ENCODE measurements around the gene COL6A2.
"Not testable (repeated sequence)": the region's sequence is repeated elsewhere in the genome, so short reads cannot be mapped to it uniquely, and the experiment has no call there.

Gene COL6A2

DNA sequence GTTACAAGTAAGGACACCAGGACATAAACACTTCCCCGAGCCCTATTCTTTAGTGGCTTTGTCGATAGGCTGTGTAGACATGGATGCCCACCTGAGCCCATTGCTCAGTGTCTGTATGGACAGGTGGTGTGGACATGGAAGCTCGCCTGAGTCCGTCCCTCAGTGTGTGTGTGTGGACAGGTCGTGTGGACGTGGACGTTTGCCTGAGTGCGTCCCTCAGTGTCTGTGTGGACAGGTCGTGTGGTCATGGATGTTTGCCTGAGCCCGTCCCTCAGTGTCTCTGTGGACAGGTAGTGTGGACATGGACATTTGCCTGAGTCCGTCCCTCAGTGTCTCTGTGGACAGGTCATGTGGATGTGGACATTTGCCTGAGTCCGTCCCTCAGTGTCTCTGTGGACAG lies 38.7 kb upstream of the COL6A2 start:
- Histone ChIP-seq H4K8ac (ENCODE audit: low read length) (no peak overlapping the region), H2BK120ac (ENCODE audit: low read depth, low read length) (no peak overlapping the region), H3K4me1 (ENCODE audit: control insufficient read depth, insufficient read depth, low read depth, low read length) (peaks cover 25% of the 10 kb centered on the region), H3K23ac (ENCODE audit: low read length in 2 of 2) (no peak overlapping the region), H3K4me3 (ENCODE audit: insufficient read depth in 1 of 2, low read depth in 1 of 2, low read length in 2 of 2) (no peak overlapping the region), H2BK15ac (ENCODE audit: low read depth, poor library complexity, severe bottlenecking) (no peak overlapping the region), H3K4ac (ENCODE audit: low read depth in 1 of 2, low read length in 2 of 2) (peak overlapping the region; percentile 34 to 55), H3K27me3 (ENCODE audit: control insufficient read depth in 1 of 2, insufficient read depth in 1 of 2, low read length in 2 of 2) (no peaks in the 10 kb centered on the region), H3K14ac (ENCODE audit: low read length in 2 of 2) (peak overlapping the region in 1 of 2 experiments; percentile 8), H3K79me1 (replicated peaks; ENCODE audit: low read length, poor library complexity, severe bottlenecking) (no peaks in the 10 kb centered on the region), H2AFZ (ENCODE audit: low read depth, low read length) (no peak overlapping the region), H3K9me3 (ENCODE audit: control insufficient read depth, low read length) (peaks cover 9% of the 10 kb centered on the region), H4K91ac (ENCODE audit: low read length) (peak overlapping the region; percentile 67), H3K36me3 (ENCODE audit: control insufficient read depth in 1 of 2, insufficient read depth in 2 of 2, low read depth in 1 of 2, low read length in 2 of 2) (peaks cover 0 to 10% of the 10 kb centered on the region in 2 experiments), H2BK12ac (ENCODE audit: low read length in 2 of 2) (peak overlapping the region; percentile 87 to 96), H2BK5ac (ENCODE audit: low read depth, low read length, poor library complexity, severe bottlenecking) (no peak overlapping the region), H3K18ac (ENCODE audit: low read depth in 1 of 2, low read length in 2 of 2) (peak overlapping the region; percentile 6 to 76), H3K9ac (ENCODE audit: low read length) (no peak overlapping the region), H3K4me2 (ENCODE audit: low read length, poor library complexity, severe bottlenecking) (no peak overlapping the region), H2AK5ac (ENCODE audit: low read length, severe bottlenecking) (no peak overlapping the region), H3K27ac (ENCODE audit: low read length, poor library complexity, severe bottlenecking) (no peak overlapping the region)
- no peak for DNase-seq
- 99% methylated on average over 11 of the region's 12 CpGs for WGBS

DNA sequence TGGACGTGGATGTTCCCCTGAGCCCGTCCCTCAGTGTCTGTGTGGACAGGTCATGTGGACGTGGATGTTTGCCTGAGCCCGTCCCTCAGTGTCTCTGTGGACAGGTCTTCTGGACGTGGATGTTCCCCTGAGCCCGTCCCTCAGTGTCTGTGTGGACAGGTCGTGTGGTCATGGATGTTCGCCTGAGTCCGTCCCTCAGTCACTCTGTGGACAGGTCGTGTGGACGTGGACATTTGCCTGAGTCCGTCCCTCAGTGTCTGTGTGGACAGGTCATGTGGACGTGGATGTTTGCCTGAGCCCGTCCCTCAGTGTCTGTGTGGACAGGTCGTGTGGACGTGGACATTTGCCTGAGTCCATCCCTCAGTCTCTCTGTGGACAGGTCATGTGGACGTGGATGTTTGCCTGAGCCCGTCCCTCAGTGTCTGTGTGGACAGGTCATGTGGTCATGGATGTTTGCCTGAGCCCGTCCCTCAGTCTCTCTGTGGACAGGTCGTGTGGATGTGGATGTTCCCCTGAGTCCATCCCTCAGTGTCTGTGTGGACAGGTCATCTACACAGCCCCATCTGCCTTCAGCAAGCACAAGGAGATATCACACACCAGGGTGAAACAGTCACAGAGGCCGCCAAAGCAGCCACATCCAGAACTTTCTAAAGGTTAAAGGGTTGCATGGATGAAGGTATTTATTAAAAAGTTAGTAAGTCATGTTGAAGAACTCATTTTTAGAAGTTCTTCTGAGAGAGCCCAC lies 38.0 kb upstream of the COL6A2 start:
- not testable (repeated sequence) for H3K4me2 ChIP-seq (ENCODE audit: low read length, poor library complexity, severe bottlenecking); H3K23ac ChIP-seq (ENCODE audit: low read length in 2 of 2); H3K9me3 ChIP-seq (ENCODE audit: control insufficient read depth, low read length); H3K79me1 ChIP-seq (replicated peaks; ENCODE audit: low read length, poor library complexity, severe bottlenecking); H3K27me3 ChIP-seq (ENCODE audit: control insufficient read depth in 1 of 2, insufficient read depth in 1 of 2, low read length in 2 of 2); H2BK15ac ChIP-seq (ENCODE audit: low read depth, poor library complexity, severe bottlenecking); H3K4me3 ChIP-seq (ENCODE audit: insufficient read depth in 1 of 2, low read depth in 1 of 2, low read length in 2 of 2); H2AFZ ChIP-seq (ENCODE audit: low read depth, low read length); DNase-seq
- 96% methylated on average over 20 of the region's 21 CpGs for WGBS
- peak overlapping the region; percentile 56 for H2BK120ac ChIP-seq (ENCODE audit: low read depth, low read length)
- H3K36me3 ChIP-seq (ENCODE audit: control insufficient read depth in 1 of 2, insufficient read depth in 2 of 2, low read depth in 1 of 2, low read length in 2 of 2), result peaks cover 0 to 10% of the 10 kb centered on the region in 2 experiments
- H3K9ac ChIP-seq (ENCODE audit: low read length), result peak overlapping the region; percentile 87
- H2BK12ac ChIP-seq (ENCODE audit: low read length in 2 of 2), result peak overlapping the region; percentile 83 to 96
- peak overlapping the region; percentile 55 to 98 for H3K18ac ChIP-seq (ENCODE audit: low read depth in 1 of 2, low read length in 2 of 2)
- H3K4ac ChIP-seq (ENCODE audit: low read depth in 1 of 2, low read length in 2 of 2), result peak overlapping the region; percentile 77 to 83
- H3K4me1 ChIP-seq (ENCODE audit: control insufficient read depth, insufficient read depth, low read depth, low read length), result peaks cover 24% of the 10 kb centered on the region
- peak overlapping the region; percentile 92 for H4K91ac ChIP-seq (ENCODE audit: low read length)
- peak overlapping the region; percentile 72 for H3K27ac ChIP-seq (ENCODE audit: low read length, poor library complexity, severe bottlenecking)
- H4K8ac ChIP-seq (ENCODE audit: low read length), result peak overlapping the region; percentile 74
- H2AK5ac ChIP-seq (ENCODE audit: low read length, severe bottlenecking), result peak overlapping the region; percentile 19
- peak overlapping the region in 1 of 2 experiments; percentile 57 for H3K14ac ChIP-seq (ENCODE audit: low read length in 2 of 2)
- peak overlapping the region; percentile 69 for H2BK5ac ChIP-seq (ENCODE audit: low read depth, low read length, poor library complexity, severe bottlenecking)

DNA sequence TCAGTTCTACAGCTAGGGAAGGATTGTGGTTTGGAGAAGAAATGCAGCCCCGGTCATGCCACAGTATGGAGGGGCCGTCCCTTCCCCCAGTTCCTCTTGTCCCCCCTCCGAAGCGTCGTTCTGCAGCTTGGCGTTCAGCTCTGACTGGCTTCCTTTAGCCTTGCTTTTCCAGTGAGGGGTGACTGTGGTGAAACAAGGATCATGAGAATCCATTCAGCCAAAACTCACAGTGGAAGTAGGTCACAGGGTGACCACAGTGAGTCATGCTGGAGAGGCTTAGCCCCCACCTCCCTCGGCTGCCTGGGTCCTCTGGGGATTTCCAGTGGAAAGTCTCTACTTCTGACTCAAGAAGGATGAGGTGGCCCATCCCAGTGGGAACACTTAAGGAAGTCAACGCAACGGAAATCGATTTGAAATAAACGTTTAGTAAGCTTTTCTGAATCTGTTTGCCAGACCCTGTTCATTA lies 37.3 kb upstream of the COL6A2 start:
- Histone ChIP-seq H3K4me3 (ENCODE audit: insufficient read depth in 1 of 2, low read depth in 1 of 2, low read length in 2 of 2) (no peak overlapping the region), H3K4ac (ENCODE audit: low read depth in 1 of 2, low read length in 2 of 2) (peak overlapping the region; percentile 46 to 83), H2BK15ac (ENCODE audit: low read depth, poor library complexity, severe bottlenecking) (no peak overlapping the region), H2AK5ac (ENCODE audit: low read length, severe bottlenecking) (peak overlapping the region; percentile 86), H4K8ac (ENCODE audit: low read length) (peak overlapping the region; percentile 74), H3K79me1 (replicated peaks; ENCODE audit: low read length, poor library complexity, severe bottlenecking) (no peaks in the 10 kb centered on the region), H3K14ac (ENCODE audit: low read length in 2 of 2) (no peak overlapping the region), H3K36me3 (ENCODE audit: control insufficient read depth in 1 of 2, insufficient read depth in 2 of 2, low read depth in 1 of 2, low read length in 2 of 2) (peaks cover 0 to 10% of the 10 kb centered on the region in 2 experiments), H3K9ac (ENCODE audit: low read length) (peak overlapping the region; percentile 87), H3K9me3 (ENCODE audit: control insufficient read depth, low read length) (peaks cover 9% of the 10 kb centered on the region), H3K27me3 (ENCODE audit: control insufficient read depth in 1 of 2, insufficient read depth in 1 of 2, low read length in 2 of 2) (no peaks in the 10 kb centered on the region), H3K18ac (ENCODE audit: low read depth in 1 of 2, low read length in 2 of 2) (peak overlapping the region; percentile 59 to 60), H2BK5ac (ENCODE audit: low read depth, low read length, poor library complexity, severe bottlenecking) (peak overlapping the region; percentile 69), H2AFZ (ENCODE audit: low read depth, low read length) (no peak overlapping the region), H2BK120ac (ENCODE audit: low read depth, low read length) (peak overlapping the region; percentile 56), H3K27ac (ENCODE audit: low read length, poor library complexity, severe bottlenecking) (peak overlapping the region; percentile 79), H3K4me1 (ENCODE audit: control insufficient read depth, insufficient read depth, low read depth, low read length) (peaks cover 27% of the 10 kb centered on the region), H3K4me2 (ENCODE audit: low read length, poor library complexity, severe bottlenecking) (no peak overlapping the region), H2BK12ac (ENCODE audit: low read length in 2 of 2) (peak overlapping the region in 1 of 2 experiments; percentile 94), H3K23ac (ENCODE audit: low read length in 2 of 2) (no peak overlapping the region), H4K91ac (ENCODE audit: low read length) (peak overlapping the region; percentile 71)
- 9% methylated on average over 7 of the region's 11 CpGs for WGBS
- peak; percentile 100 for DNase-seq

DNA sequence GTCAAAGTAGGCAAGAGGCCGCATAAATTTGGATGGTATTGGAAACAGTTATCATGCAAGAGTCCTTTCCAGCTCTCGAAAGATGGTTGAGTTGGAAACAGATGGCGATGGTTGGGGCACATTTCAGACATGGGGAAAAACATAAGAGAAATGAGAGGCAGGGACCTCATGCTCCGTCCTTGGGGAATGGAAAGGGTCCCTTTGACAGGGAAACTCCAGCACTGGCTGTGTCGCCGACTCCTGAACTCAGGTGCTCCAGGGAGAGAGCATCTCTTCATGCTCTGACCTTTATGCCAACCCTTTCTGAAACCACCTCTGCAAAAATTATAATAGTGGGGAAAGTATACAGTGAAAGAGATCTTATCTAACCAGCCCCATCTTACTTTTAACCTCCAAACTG lies 36.8 kb upstream of the COL6A2 start:
- H3K79me1 ChIP-seq (replicated peaks; ENCODE audit: low read length, poor library complexity, severe bottlenecking), result no peaks in the 10 kb centered on the region
- DNase-seq, result no peak
- peak overlapping the region; percentile 46 to 86 for H3K4ac ChIP-seq (ENCODE audit: low read depth in 1 of 2, low read length in 2 of 2)
- H3K9ac ChIP-seq (ENCODE audit: low read length), result peak overlapping the region; percentile 71
- WGBS, result 72% methylated on average over 6 of the region's 6 CpGs
- no peak overlapping the region for H3K4me2 ChIP-seq (ENCODE audit: low read length, poor library complexity, severe bottlenecking)
- H2AFZ ChIP-seq (ENCODE audit: low read depth, low read length), result no peak overlapping the region
- peak overlapping the region; percentile 86 for H2AK5ac ChIP-seq (ENCODE audit: low read length, severe bottlenecking)
- no peaks in the 10 kb centered on the region for H3K27me3 ChIP-seq (ENCODE audit: control insufficient read depth in 1 of 2, insufficient read depth in 1 of 2, low read length in 2 of 2)
- peak overlapping the region; percentile 60 to 96 for H3K18ac ChIP-seq (ENCODE audit: low read depth in 1 of 2, low read length in 2 of 2)
- H4K91ac ChIP-seq (ENCODE audit: low read length), result peak overlapping the region; percentile 83
- H3K9me3 ChIP-seq (ENCODE audit: control insufficient read depth, low read length), result peaks cover 9% of the 10 kb centered on the region
- H3K23ac ChIP-seq (ENCODE audit: low read length in 2 of 2), result no peak overlapping the region
- H2BK5ac ChIP-seq (ENCODE audit: low read depth, low read length, poor library complexity, severe bottlenecking), result peak overlapping the region; percentile 11
- H4K8ac ChIP-seq (ENCODE audit: low read length), result peak overlapping the region; percentile 81
- peaks cover 26% of the 10 kb centered on the region for H3K4me1 ChIP-seq (ENCODE audit: control insufficient read depth, insufficient read depth, low read depth, low read length)
- no peak overlapping the region for H3K14ac ChIP-seq (ENCODE audit: low read length in 2 of 2)
- H2BK120ac ChIP-seq (ENCODE audit: low read depth, low read length), result peak overlapping the region; percentile 56
- H3K4me3 ChIP-seq (ENCODE audit: insufficient read depth in 1 of 2, low read depth in 1 of 2, low read length in 2 of 2), result no peak overlapping the region
- no peak overlapping the region for H2BK15ac ChIP-seq (ENCODE audit: low read depth, poor library complexity, severe bottlenecking)
- peak overlapping the region; percentile 79 for H3K27ac ChIP-seq (ENCODE audit: low read length, poor library complexity, severe bottlenecking)
- peaks cover 0 to 10% of the 10 kb centered on the region in 2 experiments for H3K36me3 ChIP-seq (ENCODE audit: control insufficient read depth in 1 of 2, insufficient read depth in 2 of 2, low read depth in 1 of 2, low read length in 2 of 2)
- peak overlapping the region in 1 of 2 experiments; percentile 80 for H2BK12ac ChIP-seq (ENCODE audit: low read length in 2 of 2)

All from mesenchymal stem cell (in vitro differentiated cells and primary cell).